ENCODE results near the gene NUDT6.

Gene NUDT6, protein sequence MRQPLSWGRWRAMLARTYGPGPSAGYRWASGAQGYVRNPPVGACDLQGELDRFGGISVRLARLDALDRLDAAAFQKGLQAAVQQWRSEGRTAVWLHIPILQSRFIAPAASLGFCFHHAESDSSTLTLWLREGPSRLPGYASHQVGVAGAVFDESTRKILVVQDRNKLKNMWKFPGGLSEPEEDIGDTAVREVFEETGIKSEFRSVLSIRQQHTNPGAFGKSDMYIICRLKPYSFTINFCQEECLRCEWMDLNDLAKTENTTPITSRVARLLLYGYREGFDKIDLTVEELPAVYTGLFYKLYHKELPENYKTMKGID

DNA sequence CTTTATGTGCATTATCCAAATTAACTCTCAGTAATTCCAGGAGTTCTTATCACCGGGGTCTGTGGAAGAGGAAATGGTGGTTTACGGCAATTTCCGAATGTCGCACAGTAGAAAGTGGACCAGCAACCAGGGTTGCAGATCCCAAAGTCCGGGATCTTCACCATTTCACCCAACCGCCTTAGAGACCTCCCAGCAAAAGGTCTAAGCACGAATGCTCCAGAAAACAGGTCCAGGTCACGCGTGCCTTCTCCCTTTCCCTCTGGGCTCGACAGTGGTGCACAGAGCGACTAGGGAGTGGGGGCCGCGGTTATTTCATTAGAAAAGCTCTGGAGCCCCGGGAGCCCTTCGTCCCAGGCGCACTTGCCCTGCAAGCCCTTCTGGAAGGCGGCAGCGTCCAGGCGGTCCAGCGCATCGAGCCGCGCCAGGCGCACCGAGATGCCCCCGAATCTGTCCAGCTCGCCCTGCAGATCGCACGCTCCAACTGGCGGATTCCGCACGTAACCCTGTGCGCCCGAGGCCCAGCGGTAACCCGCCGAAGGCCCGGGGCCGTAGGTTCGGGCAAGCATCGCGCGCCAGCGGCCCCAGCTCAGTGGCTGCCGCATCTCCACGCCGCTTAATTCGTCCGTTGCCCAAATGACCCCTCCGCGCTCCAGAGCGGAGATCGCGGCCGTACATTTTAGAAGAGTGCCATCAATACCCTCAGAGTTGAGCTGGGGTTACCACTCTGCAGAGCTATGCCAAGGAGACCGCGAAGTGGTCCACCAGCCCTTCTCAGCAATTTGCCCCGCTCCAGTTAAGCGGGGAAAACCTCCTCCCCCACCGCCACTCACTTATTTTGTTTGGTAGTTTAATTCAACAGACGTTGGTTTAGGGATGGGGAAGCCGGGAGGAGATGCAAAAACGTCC is at the start of gene NUDT6:
Gene NUDT6 (minus strand): TSS at position 627 of the 906 bp plus-strand sequence. CDS start 25 bp downstream, at position 602.
- TF ChIP-seq, protein P1, sequence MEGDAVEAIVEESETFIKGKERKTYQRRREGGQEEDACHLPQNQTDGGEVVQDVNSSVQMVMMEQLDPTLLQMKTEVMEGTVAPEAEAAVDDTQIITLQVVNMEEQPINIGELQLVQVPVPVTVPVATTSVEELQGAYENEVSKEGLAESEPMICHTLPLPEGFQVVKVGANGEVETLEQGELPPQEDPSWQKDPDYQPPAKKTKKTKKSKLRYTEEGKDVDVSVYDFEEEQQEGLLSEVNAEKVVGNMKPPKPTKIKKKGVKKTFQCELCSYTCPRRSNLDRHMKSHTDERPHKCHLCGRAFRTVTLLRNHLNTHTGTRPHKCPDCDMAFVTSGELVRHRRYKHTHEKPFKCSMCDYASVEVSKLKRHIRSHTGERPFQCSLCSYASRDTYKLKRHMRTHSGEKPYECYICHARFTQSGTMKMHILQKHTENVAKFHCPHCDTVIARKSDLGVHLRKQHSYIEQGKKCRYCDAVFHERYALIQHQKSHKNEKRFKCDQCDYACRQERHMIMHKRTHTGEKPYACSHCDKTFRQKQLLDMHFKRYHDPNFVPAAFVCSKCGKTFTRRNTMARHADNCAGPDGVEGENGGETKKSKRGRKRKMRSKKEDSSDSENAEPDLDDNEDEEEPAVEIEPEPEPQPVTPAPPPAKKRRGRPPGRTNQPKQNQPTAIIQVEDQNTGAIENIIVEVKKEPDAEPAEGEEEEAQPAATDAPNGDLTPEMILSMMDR (IDR thresholded peaks at IDR 0.05; ENCODE audit: low read depth, low read length, missing control alignments): no peak
- peak; percentile 24 for DNase-seq (ENCODE audit: low read depth)
- peak within 1 kb of the TSS; percentile 74 for H3K4me3 ChIP-seq (ENCODE audit: low read depth, low read length)

DNA sequence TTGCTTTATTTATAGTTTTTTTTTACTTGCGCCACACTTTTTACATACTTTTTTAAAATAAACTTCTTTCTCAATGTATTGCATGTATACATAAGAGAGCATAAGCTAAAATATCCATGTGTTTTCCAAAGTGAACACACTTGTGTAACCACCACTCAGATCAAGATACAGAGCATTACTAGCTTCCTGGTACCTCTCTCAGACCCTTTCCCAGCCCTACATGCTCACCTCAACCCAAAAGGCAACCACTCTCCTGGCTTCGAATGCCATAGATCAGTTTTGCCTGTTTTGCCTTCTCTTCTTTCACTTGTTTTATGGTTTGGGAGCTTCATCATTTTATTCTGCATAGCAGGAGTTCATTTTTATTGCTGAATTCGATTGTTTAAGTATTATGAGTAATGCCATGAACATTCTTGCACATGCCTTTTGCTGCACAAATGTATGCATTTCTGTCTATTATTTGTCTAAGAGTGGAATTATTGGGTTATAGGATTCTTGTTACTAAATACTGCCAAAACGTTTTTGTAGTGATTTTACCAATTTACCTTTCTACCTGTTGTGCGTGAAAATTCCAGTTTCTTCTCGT is 45.9 kb upstream of the NUDT6 start:
- no peak for DNase-seq (ENCODE audit: low read depth)
- TF ChIP-seq, protein P1 (IDR thresholded peaks at IDR 0.05; ENCODE audit: low read depth, low read length, missing control alignments): no peak
- no peak overlapping the region for H3K4me3 ChIP-seq (ENCODE audit: low read depth, low read length)

DNA sequence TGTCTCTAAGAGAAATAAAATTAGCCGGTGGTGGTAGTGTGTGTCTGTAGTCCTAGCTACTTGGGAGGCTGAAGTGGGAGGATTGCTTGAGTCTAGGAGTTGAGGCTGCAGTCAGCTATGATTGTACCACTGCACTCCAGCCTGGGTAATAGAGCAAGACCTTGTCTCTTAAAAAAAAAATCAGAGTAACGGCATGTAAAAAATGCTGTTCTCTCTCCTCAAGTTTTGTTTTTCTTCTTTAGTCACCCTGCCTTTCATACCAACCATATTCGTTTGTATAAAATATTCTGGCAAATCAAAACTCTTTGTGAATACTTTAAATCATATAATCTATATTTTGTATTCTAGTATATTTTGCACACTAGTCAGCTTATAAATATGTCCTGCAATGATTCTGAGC is 44.8 kb upstream of the NUDT6 start:
- TF ChIP-seq, protein P1 (IDR thresholded peaks at IDR 0.05; ENCODE audit: low read depth, low read length, missing control alignments): no peak
- DNase-seq (ENCODE audit: low read depth): no peak
- H3K4me3 ChIP-seq (ENCODE audit: low read depth, low read length): no peak overlapping the region

DNA sequence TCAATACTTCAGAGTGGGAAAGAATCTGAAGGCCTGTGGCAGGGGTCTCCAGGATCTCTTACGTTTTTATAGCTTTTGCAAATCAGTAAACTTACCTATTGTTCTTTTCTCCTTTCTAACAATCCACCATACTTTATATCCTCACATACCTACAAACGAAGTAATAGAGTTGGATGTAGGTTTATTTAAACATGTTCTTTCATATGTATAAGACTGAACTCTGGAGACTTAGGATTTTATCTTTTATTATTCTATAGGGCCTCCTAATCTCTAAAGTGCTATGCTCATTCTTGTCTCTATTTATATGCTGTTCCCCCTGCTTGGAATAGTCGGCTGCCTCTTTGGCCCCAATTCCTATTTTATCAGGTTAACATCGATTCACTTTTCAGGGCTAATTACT is 43.8 kb upstream of the NUDT6 start:
- TF ChIP-seq, protein P1 (IDR thresholded peaks at IDR 0.05; ENCODE audit: low read depth, low read length, missing control alignments): no peak
- no peak overlapping the region for H3K4me3 ChIP-seq (ENCODE audit: low read depth, low read length)
- no peak for DNase-seq (ENCODE audit: low read depth)

DNA sequence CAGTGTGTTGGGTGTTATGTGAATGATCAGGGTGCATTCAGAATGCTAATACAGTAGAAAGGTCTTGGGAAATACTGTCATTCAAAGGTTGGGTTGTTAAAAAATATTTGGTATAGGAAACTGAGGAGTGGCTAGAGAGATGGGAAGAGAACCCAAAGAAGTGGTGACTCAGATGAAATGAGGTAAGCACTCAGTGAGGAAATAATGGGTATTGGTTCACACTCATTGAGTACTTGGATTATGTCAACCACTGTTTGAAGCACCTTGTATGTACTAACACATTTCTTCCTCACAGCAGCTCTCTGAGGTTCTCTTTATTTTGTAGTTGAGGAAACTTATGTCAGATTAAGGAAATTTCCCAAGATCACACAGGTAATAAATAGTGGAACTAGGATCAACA is 40.8 kb upstream of the NUDT6 start:
- no peak overlapping the region for H3K4me3 ChIP-seq (ENCODE audit: low read depth, low read length)
- TF ChIP-seq, protein P1 (IDR thresholded peaks at IDR 0.05; ENCODE audit: low read depth, low read length, missing control alignments): no peak
- DNase-seq (ENCODE audit: low read depth): no peak

DNA sequence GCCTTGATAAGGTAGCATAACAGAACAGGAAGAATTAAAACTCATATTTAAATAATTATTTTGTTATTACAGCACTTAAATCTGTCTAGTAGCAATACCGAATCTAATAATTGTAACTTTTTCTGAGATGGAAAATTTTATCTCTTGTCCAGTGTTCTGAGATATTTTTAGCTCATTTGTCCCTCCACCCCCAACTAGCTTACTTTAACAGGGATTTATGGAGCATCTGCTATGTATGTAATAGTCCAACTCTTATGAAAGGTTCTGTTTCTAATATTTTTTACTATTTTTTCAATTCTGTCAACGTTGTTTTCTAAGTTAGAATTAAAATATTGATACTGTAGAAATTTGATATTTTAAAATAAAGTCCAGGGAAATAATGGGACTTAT is 38.2 kb upstream of the NUDT6 start:
- TF ChIP-seq, protein P1 (IDR thresholded peaks at IDR 0.05; ENCODE audit: low read depth, low read length, missing control alignments): no peak
- no peak overlapping the region for H3K4me3 ChIP-seq (ENCODE audit: low read depth, low read length)
- DNase-seq (ENCODE audit: low read depth): no peak

Measured in GM12864 (cell line).